Measurements from ENCODE around the gene HTRA1. TPM values are rescaled to one million over a fixed set of nuclear protein-coding genes. Genes with fewer than 3 reads are reported as not detected.

Gene HTRA1
- total RNA-seq, 4 donors from 2014 or later, result 14.2 to 23.2 (median 17.2) TPM

DNA sequence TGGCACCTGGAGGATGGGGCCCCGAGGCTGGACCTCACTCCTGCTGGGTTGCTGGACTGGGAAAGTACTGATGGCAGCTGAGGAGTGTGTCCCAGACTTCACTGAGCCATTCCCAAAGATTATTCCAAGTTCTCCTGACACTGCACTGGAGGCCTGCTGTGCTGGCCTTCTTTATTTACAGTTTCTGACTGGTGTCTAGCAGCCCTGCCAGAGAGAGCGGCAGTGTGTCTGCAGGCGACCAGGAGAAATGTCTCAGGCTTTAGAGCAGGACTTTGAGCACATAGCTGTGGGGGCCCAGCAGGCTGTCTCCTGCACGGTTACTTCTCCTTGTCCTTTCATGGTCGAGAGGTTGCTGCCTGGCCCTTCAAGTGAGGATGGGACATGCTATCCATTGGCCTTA, 16.1 kb downstream of the HTRA1 start:
- DNase-seq (no peak), ATAC-seq (no peak)
- H3K4me3 ChIP-seq, result no peak overlapping the region
- H3K4me1 ChIP-seq, result peaks cover 16 to 17% of the 10 kb centered on the region in 2 donors
- in situ Hi-C loops (cut with MboI; ENCODE audit: low sequenced_read_pairs in 4 of 4), result no loop called here
- no peaks in the 10 kb centered on the region for H3K9me3 ChIP-seq
- H3K36me3 ChIP-seq, result no peaks in the 10 kb centered on the region
- no peaks in the 10 kb centered on the region for H3K27me3 ChIP-seq
- intact Hi-C loops (cut with DNase I; ENCODE audit: low total_unique reads), result no loop called here
- no peak overlapping the region for H3K27ac ChIP-seq
- TF ChIP-seq POLR2A (IDR thresholded peaks at IDR 0.05), result no peak
- TF ChIP-seq, protein P1, sequence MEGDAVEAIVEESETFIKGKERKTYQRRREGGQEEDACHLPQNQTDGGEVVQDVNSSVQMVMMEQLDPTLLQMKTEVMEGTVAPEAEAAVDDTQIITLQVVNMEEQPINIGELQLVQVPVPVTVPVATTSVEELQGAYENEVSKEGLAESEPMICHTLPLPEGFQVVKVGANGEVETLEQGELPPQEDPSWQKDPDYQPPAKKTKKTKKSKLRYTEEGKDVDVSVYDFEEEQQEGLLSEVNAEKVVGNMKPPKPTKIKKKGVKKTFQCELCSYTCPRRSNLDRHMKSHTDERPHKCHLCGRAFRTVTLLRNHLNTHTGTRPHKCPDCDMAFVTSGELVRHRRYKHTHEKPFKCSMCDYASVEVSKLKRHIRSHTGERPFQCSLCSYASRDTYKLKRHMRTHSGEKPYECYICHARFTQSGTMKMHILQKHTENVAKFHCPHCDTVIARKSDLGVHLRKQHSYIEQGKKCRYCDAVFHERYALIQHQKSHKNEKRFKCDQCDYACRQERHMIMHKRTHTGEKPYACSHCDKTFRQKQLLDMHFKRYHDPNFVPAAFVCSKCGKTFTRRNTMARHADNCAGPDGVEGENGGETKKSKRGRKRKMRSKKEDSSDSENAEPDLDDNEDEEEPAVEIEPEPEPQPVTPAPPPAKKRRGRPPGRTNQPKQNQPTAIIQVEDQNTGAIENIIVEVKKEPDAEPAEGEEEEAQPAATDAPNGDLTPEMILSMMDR (IDR thresholded peaks at IDR 0.05 in 4 of 5, conservative IDR thresholded peaks at IDR 0.05 in 1 of 5), result no peak

DNA sequence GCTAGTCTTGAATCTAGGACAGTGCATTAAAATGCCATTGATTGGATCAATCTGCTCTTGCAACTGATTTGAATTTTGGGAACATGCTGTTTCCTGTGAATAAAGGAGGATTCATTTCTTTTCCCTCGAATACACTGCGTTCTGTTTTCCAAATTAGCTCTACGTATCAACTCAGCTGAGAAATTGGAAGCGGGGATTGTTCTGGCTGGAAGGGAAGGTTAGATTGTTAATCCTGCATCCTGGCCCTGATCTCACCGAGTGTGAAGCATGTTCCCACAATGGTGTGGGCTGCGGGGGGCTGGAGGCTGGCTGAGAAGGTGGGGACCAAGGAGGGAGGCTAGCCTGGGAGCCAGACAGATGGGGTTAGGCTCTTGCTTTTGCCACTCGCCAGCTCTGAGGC, 17.6 kb downstream of the HTRA1 start:
- no peaks in the 10 kb centered on the region for H3K36me3 ChIP-seq
- H3K27me3 ChIP-seq, result no peaks in the 10 kb centered on the region
- no peaks in the 10 kb centered on the region for H3K9me3 ChIP-seq
- in situ Hi-C loops (cut with MboI; ENCODE audit: low sequenced_read_pairs in 4 of 4), result no loop called here
- no peak overlapping the region for H3K27ac ChIP-seq
- intact Hi-C loops (cut with DNase I; ENCODE audit: low total_unique reads), result no loop called here
- ATAC-seq (no peak), DNase-seq (no peak)
- no peak overlapping the region for H3K4me3 ChIP-seq
- TF ChIP-seq, protein P1 (IDR thresholded peaks at IDR 0.05 in 4 of 5, conservative IDR thresholded peaks at IDR 0.05 in 1 of 5), result no peak
- H3K4me1 ChIP-seq, result peaks cover 14 to 17% of the 10 kb centered on the region in 2 donors

DNA sequence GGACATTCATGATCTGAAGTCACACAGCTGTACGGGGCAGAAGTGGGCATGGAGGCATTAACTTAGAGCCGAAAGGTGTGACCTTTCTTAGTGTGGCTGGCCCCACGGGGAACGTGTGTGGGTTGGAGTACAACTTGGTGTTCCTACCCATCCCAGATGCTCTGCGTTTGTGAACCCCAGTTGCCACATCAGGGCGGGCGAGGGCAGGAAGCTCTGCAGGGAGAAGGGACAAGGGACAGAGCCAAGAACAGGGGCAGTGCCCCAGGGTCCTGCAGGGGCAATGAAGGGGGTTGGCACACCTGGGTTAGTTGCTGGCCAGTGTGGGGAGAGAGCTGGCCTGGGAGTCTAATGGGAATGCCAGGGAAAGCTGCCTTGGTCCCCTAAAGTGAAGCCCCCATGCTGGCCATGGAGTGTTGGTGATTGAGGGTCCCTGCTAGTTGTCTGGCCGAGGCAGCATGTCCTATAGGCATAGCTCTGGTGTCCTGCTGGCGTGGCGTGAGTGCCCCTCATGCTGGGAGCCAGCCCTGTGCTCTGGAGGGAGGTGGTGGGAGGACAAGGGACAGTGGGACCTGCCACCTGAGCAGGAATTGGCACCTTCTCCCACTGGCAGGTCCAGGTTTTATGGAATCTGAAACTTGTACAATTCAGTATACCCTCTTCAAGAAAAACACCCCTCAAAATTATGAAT, 18.9 kb downstream of the HTRA1 start:
- DNase-seq (no peak), ATAC-seq (no peak)
- Histone ChIP-seq H3K4me3 (no peak overlapping the region), H3K27me3 (no peaks in the 10 kb centered on the region), H3K27ac (no peak overlapping the region), H3K36me3 (no peaks in the 10 kb centered on the region), H3K4me1 (peaks cover 5 to 6% of the 10 kb centered on the region in 2 donors), H3K9me3 (no peaks in the 10 kb centered on the region)
- in situ Hi-C loops (cut with MboI; ENCODE audit: low sequenced_read_pairs in 4 of 4) (no loop called here), intact Hi-C loops (cut with DNase I; ENCODE audit: low total_unique reads) (no loop called here)
- TF ChIP-seq, protein P1 (IDR thresholded peaks at IDR 0.05 in 4 of 5, conservative IDR thresholded peaks at IDR 0.05 in 1 of 5), result no peak
- no peak for TF ChIP-seq POLR2A (IDR thresholded peaks at IDR 0.05)

DNA sequence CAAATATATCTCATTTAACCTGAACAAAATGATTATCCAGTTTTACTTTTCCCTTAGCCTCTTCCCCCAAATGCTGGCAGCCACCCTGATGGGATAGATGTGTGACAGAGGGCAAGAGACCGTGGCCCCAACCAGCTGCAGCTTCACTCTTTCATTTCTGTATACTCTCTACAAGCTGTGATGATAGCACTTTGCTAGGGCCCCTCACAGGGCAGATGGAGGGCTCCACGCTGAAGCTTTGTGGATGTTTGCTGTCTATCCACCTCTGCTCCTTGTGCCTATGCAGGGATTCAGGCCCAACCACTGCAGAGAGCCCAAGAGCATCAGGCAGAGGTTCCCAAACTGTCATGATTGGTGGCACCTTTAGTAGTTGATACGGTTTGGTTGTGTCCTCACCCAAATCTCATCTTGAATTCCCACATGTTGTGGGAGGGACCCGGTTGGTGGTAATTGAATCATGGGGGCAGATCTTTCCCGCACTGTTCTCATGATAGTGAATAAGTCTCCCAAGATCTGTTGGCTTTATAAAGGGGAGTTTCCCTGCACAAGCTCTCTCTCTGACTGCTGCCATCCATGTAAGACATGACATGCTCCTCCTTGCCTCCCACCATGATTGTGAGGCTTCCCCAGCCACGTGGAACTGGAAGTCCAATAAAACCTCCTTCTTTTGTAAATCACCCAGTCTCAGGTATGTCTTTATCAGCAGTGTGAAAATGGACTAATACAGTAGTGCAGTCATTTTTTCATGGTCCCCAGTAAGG, 20.1 kb downstream of the HTRA1 start:
- intact Hi-C loops (cut with DNase I; ENCODE audit: low total_unique reads) (no loop called here), in situ Hi-C loops (cut with MboI; ENCODE audit: low sequenced_read_pairs in 4 of 4) (no loop called here)
- ATAC-seq (no peak), DNase-seq (no peak)
- no peak for TF ChIP-seq POLR2A (IDR thresholded peaks at IDR 0.05)
- TF ChIP-seq, protein P1 (IDR thresholded peaks at IDR 0.05 in 4 of 5, conservative IDR thresholded peaks at IDR 0.05 in 1 of 5), result no peak
- H3K4me1 ChIP-seq, result peaks cover 8 to 10% of the 10 kb centered on the region in 2 donors
- no peak overlapping the region for H3K27ac ChIP-seq
- H3K4me3 ChIP-seq, result no peak overlapping the region
- no peaks in the 10 kb centered on the region for H3K9me3 ChIP-seq
- H3K27me3 ChIP-seq, result no peaks in the 10 kb centered on the region
- H3K36me3 ChIP-seq, result no peaks in the 10 kb centered on the region
